ENCODE measurements around the gene KRT4.

KRT4 gene

DNA sequence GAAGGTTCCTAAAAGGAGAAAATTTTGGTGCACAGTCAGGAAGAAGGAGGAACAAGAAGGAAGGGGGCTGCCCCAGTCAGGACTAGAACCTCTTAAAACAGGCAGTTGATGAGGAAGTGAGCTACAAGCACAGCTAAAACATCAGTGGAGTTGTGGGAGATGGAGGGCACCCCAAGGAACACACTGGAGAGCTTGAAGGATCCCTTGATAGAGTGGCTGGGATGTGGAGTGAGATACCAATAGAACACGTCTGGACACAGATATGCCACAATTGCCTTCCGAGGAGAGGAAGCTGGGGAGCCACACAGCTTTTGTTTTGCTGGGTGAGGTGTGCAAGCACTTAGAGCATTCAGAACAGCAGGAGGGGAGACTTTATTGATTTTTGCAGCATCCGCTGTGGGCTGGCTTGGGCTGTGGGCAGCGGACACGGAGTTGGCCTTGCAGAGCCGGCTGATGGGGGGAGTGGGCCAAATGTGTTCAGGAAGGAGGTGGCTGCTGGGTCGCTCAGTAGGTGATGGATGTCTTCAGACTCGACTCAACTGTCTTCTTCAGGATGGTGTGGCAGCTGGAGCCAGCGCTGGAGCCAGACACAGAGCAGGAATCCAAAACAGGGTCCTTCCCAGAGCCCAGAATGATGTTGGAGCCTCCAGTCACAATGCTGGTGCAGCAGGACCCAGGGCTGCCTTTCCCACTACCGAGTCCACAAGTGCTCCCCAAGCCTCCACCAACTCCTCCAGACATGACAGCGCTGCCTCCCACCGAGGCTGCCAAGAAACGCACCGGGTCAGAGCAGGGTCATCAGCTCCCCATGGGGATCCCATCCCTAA lies 24.9 kb upstream of the KRT4 start:
- no peak overlapping the region for H3K9ac ChIP-seq (ENCODE audit: low read depth, low read length, poor library complexity)
- H3K4ac ChIP-seq (ENCODE audit: low read length), result no peak overlapping the region
- H2AK5ac ChIP-seq (ENCODE audit: low read depth, low read length), result no peak overlapping the region
- H3K27me3 ChIP-seq (ENCODE audit: control insufficient read depth in 3 of 3, insufficient read depth in 3 of 3, low read depth in 1 of 3, low read length in 3 of 3), result peaks cover 0 to 6% (median 0%) of the 10 kb centered on the region in 3 experiments
- H3K9me3 ChIP-seq (replicated peaks in 1 of 2; ENCODE audit: control insufficient read depth in 2 of 2, insufficient read depth in 1 of 2, low read depth in 1 of 2, low read length in 2 of 2), result peaks cover 0 to 2% of the 10 kb centered on the region in 2 donors
- H3K79me1 ChIP-seq (ENCODE audit: low read depth, low read length), result no peaks in the 10 kb centered on the region
- no peak overlapping the region for H4K91ac ChIP-seq (ENCODE audit: low read depth, low read length, poor library complexity)
- H3K36me3 ChIP-seq (replicated peaks in 1 of 2; ENCODE audit: control insufficient read depth in 2 of 2, insufficient read depth in 2 of 2, low read length in 2 of 2), result no peaks in the 10 kb centered on the region
- H2BK120ac ChIP-seq (ENCODE audit: low read depth, low read length), result no peak overlapping the region
- H2AFZ ChIP-seq (ENCODE audit: low read length), result no peak overlapping the region
- no peak overlapping the region for H3K4me2 ChIP-seq (ENCODE audit: insufficient read depth, low read length, poor library complexity, severe bottlenecking)
- no peak for DNase-seq (ENCODE audit: low spot score)
- H3K18ac ChIP-seq (ENCODE audit: low read length), result no peak overlapping the region
- no peak overlapping the region for H3K14ac ChIP-seq (ENCODE audit: low read length)
- no peak overlapping the region for H2BK15ac ChIP-seq (ENCODE audit: low read length)
- no peak overlapping the region for H3K27ac ChIP-seq (replicated peaks; ENCODE audit: low read length)
- H3K4me3 ChIP-seq (ENCODE audit: low read length in 2 of 2), result no peak overlapping the region
- peaks cover 0 to 14% of the 10 kb centered on the region in 2 donors for H3K4me1 ChIP-seq (ENCODE audit: control insufficient read depth in 2 of 2, insufficient read depth in 1 of 2, low read depth in 1 of 2, low read length in 2 of 2)
- no peak overlapping the region for H4K8ac ChIP-seq (ENCODE audit: low read depth, low read length)
- no peak overlapping the region for H2BK12ac ChIP-seq (ENCODE audit: low read length)
- no peak overlapping the region for H2BK5ac ChIP-seq (ENCODE audit: low read length)
- no peak overlapping the region for H3K23ac ChIP-seq (ENCODE audit: low read depth, low read length, poor library complexity)
- no CpG with 5 or more reads among the region's 14 CpGs for WGBS, 2 donors (ENCODE audit: extremely low coverage in 2 of 2, insufficient read length in 2 of 2, insufficient replicate concordance in 1 of 2)

DNA sequence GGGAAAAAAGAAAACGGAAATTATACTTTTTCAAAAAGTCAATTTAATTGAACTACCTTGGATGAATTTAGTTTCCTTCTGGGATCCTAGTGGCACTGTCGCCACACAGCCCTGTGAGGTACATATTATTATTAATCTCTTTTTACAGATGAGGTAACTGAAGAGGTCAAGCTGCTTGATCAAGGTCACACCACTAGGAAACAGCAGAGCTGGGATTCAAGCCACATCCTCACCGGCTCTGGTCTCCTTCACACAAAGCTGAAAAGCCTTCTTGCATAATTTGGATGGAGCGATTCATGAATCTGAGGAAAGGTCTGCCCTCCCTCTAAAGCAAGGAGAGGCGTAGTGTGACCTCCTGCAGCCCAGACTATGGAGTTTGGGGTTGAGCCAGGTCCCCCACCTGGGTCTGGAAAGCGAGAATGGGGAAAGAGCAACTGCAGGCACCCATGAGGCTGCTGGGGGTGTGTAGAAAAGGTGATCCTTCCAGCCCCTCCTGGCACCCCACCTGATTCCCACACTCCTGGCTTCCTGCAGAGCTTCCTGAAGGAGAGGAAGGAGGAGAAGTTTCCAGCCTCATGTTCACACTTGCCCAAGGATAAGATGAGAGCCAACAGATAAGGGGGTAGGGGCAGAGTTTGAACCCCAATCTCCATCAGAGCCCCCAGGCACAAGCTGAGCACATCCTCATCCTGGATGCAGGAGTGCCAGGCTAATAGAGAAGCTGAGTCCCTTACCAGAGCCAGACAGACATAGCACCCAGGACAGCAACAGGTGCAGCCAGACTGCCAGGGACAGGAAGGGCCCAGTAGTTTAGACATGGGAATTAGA lies 24.1 kb upstream of the KRT4 start:
- Histone ChIP-seq H3K4me1 (ENCODE audit: control insufficient read depth in 2 of 2, insufficient read depth in 1 of 2, low read depth in 1 of 2, low read length in 2 of 2) (peaks cover 0 to 14% of the 10 kb centered on the region in 2 donors), H3K18ac (ENCODE audit: low read length) (no peak overlapping the region), H3K9ac (ENCODE audit: low read depth, low read length, poor library complexity) (no peak overlapping the region), H3K27me3 (ENCODE audit: control insufficient read depth in 3 of 3, insufficient read depth in 3 of 3, low read depth in 1 of 3, low read length in 3 of 3) (peaks cover 0 to 6% (median 0%) of the 10 kb centered on the region in 3 experiments), H2BK15ac (ENCODE audit: low read length) (no peak overlapping the region), H4K91ac (ENCODE audit: low read depth, low read length, poor library complexity) (no peak overlapping the region), H2AFZ (ENCODE audit: low read length) (no peak overlapping the region), H3K14ac (ENCODE audit: low read length) (no peak overlapping the region), H3K4me2 (ENCODE audit: insufficient read depth, low read length, poor library complexity, severe bottlenecking) (no peak overlapping the region), H2BK5ac (ENCODE audit: low read length) (no peak overlapping the region), H3K27ac (replicated peaks; ENCODE audit: low read length) (no peak overlapping the region), H2BK120ac (ENCODE audit: low read depth, low read length) (no peak overlapping the region), H4K8ac (ENCODE audit: low read depth, low read length) (no peak overlapping the region), H3K4me3 (ENCODE audit: low read length in 2 of 2) (no peak overlapping the region), H3K79me1 (ENCODE audit: low read depth, low read length) (no peaks in the 10 kb centered on the region), H3K23ac (ENCODE audit: low read depth, low read length, poor library complexity) (no peak overlapping the region), H3K4ac (ENCODE audit: low read length) (no peak overlapping the region), H3K9me3 (replicated peaks in 1 of 2; ENCODE audit: control insufficient read depth in 2 of 2, insufficient read depth in 1 of 2, low read depth in 1 of 2, low read length in 2 of 2) (peaks cover 0 to 2% of the 10 kb centered on the region in 2 donors), H3K36me3 (replicated peaks in 1 of 2; ENCODE audit: control insufficient read depth in 2 of 2, insufficient read depth in 2 of 2, low read length in 2 of 2) (no peaks in the 10 kb centered on the region), H2AK5ac (ENCODE audit: low read depth, low read length) (peak overlapping the region; percentile 44), H2BK12ac (ENCODE audit: low read length) (no peak overlapping the region)
- no peak for DNase-seq (ENCODE audit: low spot score)
- no CpG with 5 or more reads among the region's 6 CpGs for WGBS, 2 donors (ENCODE audit: extremely low coverage in 2 of 2, insufficient read length in 2 of 2, insufficient replicate concordance in 1 of 2)

DNA sequence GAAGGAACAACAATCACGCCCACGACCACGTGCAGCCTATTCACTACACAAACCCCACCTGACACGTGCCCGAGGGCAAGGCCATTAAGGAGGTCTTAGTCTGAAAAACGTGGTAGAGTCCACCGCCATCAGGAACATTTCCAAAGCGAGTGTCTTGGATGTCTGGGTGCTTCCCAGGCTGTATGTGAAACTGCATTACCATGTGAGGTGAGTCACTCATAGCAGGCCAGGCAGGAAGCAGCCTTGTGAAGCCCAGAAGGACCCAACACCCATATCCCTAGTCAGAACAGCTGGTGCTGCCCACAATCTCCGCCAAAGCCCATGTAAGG lies 23.5 kb upstream of the KRT4 start:
- Histone ChIP-seq H3K23ac (ENCODE audit: low read depth, low read length, poor library complexity) (no peak overlapping the region), H3K4me1 (ENCODE audit: control insufficient read depth in 2 of 2, insufficient read depth in 1 of 2, low read depth in 1 of 2, low read length in 2 of 2) (peaks cover 0 to 14% of the 10 kb centered on the region in 2 donors), H3K27me3 (ENCODE audit: control insufficient read depth in 3 of 3, insufficient read depth in 3 of 3, low read depth in 1 of 3, low read length in 3 of 3) (peaks cover 0 to 6% (median 0%) of the 10 kb centered on the region in 3 experiments), H2BK12ac (ENCODE audit: low read length) (no peak overlapping the region), H3K9me3 (replicated peaks in 1 of 2; ENCODE audit: control insufficient read depth in 2 of 2, insufficient read depth in 1 of 2, low read depth in 1 of 2, low read length in 2 of 2) (peaks cover 0 to 2% of the 10 kb centered on the region in 2 donors), H3K4me3 (ENCODE audit: low read length in 2 of 2) (no peak overlapping the region), H3K4me2 (ENCODE audit: insufficient read depth, low read length, poor library complexity, severe bottlenecking) (no peak overlapping the region), H3K9ac (ENCODE audit: low read depth, low read length, poor library complexity) (no peak overlapping the region), H2BK120ac (ENCODE audit: low read depth, low read length) (no peak overlapping the region), H3K27ac (replicated peaks; ENCODE audit: low read length) (no peak overlapping the region), H3K4ac (ENCODE audit: low read length) (no peak overlapping the region), H4K8ac (ENCODE audit: low read depth, low read length) (no peak overlapping the region), H2AFZ (ENCODE audit: low read length) (no peak overlapping the region), H3K14ac (ENCODE audit: low read length) (no peak overlapping the region), H4K91ac (ENCODE audit: low read depth, low read length, poor library complexity) (no peak overlapping the region), H2BK5ac (ENCODE audit: low read length) (no peak overlapping the region), H3K18ac (ENCODE audit: low read length) (peak overlapping the region; percentile 2), H3K79me1 (ENCODE audit: low read depth, low read length) (no peaks in the 10 kb centered on the region), H3K36me3 (replicated peaks in 1 of 2; ENCODE audit: control insufficient read depth in 2 of 2, insufficient read depth in 2 of 2, low read length in 2 of 2) (no peaks in the 10 kb centered on the region), H2BK15ac (ENCODE audit: low read length) (no peak overlapping the region), H2AK5ac (ENCODE audit: low read depth, low read length) (peak overlapping the region; percentile 41)
- DNase-seq (ENCODE audit: low spot score), result no peak
- no CpG with 5 or more reads among the region's 9 CpGs for WGBS, 2 donors (ENCODE audit: extremely low coverage in 2 of 2, insufficient read length in 2 of 2, insufficient replicate concordance in 1 of 2)
